ENCODE results near the gene PKP4. TPM values are rescaled to one million over a fixed set of nuclear protein-coding genes. Genes with fewer than 3 reads are reported as not detected.

PKP4 gene
- total RNA-seq, 2 experiments from 2014 or later: 39.2 to 58.4 TPM

- DNase-seq (no peak), ATAC-seq (no peak)
- ChIA-PET CTCF (no interaction called here), POLR2A (no interaction called here)
- Mint-ChIP-seq H3K27ac (no peak overlapping the region), H3K4me3 (no peak overlapping the region), H3K27me3 (no peaks in the 10 kb centered on the region), H3K9me3 (ENCODE audit: low read depth) (no peaks in the 10 kb centered on the region), H3K4me1 (peaks cover 17% of the 10 kb centered on the region), H3K36me3 (ENCODE audit: low read depth) (peaks cover 5% of the 10 kb centered on the region)
- intact Hi-C loops (cut with DNase I, micrococcal nuclease): no loop called here
Measured at GRCh38 chr2:158500333-158500732, 43.6 kb downstream of the PKP4 start.

GRCh38 chr2:158501301-158501700 lies 44.5 kb downstream of the PKP4 start:
- H3K4me3 Mint-ChIP-seq: no peak overlapping the region
- no peaks in the 10 kb centered on the region for H3K27me3 Mint-ChIP-seq
- POLR2A ChIA-PET: no interaction called here
- no peaks in the 10 kb centered on the region for H3K9me3 Mint-ChIP-seq (ENCODE audit: low read depth)
- peaks cover 16% of the 10 kb centered on the region for H3K4me1 Mint-ChIP-seq
- intact Hi-C loops (cut with DNase I, micrococcal nuclease): no loop called here
- H3K36me3 Mint-ChIP-seq (ENCODE audit: low read depth): peaks cover 4% of the 10 kb centered on the region
- DNase-seq (no peak), ATAC-seq (no peak)
- H3K27ac Mint-ChIP-seq: no peak overlapping the region
- CTCF ChIA-PET: no interaction called here

- no peak for ATAC-seq
Measured at GRCh38 chr2:158502974-158503373, 46.2 kb downstream of the PKP4 start.

GRCh38 chr2:158504088-158504487 lies 47.3 kb downstream of the PKP4 start:
- ChIA-PET POLR2A (no interaction called here), CTCF (no interaction called here)
- no peaks in the 10 kb centered on the region for H3K9me3 Mint-ChIP-seq (ENCODE audit: low read depth)
- H3K36me3 Mint-ChIP-seq (ENCODE audit: low read depth): no peaks in the 10 kb centered on the region
- peaks cover 14% of the 10 kb centered on the region for H3K4me1 Mint-ChIP-seq
- DNase-seq (no peak), ATAC-seq (no peak)
- H3K27me3 Mint-ChIP-seq: no peaks in the 10 kb centered on the region
- no peak overlapping the region for H3K27ac Mint-ChIP-seq
- H3K4me3 Mint-ChIP-seq: no peak overlapping the region
- intact Hi-C loops (cut with DNase I, micrococcal nuclease): no loop called here

More at GRCh38 chr2:158502974-158503373, 46.2 kb downstream of the PKP4 start:
- no peak for DNase-seq
- Mint-ChIP-seq H3K9me3 (ENCODE audit: low read depth) (no peaks in the 10 kb centered on the region), H3K4me1 (peaks cover 14% of the 10 kb centered on the region), H3K27ac (no peak overlapping the region), H3K27me3 (no peaks in the 10 kb centered on the region), H3K36me3 (ENCODE audit: low read depth) (no peaks in the 10 kb centered on the region), H3K4me3 (no peak overlapping the region)
- CTCF ChIA-PET: no interaction called here
- intact Hi-C loops (cut with DNase I, micrococcal nuclease): no loop called here
- POLR2A ChIA-PET: no interaction called here

DNA sequence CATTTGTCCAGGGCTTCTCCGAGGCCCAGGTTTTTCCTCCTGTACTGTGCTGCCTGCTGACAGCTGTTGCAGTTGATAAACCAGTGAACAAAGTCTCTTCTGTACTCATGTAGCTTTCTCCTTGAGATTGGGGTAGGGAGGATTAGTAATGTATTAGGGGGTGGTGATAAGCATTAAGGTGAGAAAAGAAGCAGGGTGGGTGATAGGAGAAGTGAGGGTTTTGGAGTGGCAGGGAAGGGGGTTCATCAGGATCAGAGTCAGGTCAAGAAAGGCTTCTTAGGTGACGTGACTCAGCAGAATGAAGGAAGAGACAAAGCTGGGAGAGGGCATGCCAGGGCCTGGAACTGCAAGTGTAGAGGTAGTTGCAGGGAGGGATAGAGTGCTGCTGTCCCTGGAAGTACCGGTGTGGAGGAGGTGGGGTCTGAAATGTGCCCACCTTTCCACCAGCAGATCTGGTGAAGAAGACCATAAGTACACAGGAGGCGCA lies 48.7 kb downstream of the PKP4 start:
- Mint-ChIP-seq H3K4me3 (no peak overlapping the region), H3K27ac (no peak overlapping the region), H3K4me1 (peaks cover 18% of the 10 kb centered on the region), H3K9me3 (ENCODE audit: low read depth) (no peaks in the 10 kb centered on the region), H3K27me3 (no peaks in the 10 kb centered on the region), H3K36me3 (ENCODE audit: low read depth) (no peaks in the 10 kb centered on the region)
- POLR2A ChIA-PET: no interaction called here
- intact Hi-C loops (cut with DNase I, micrococcal nuclease): loop anchor here in 1 of 2 experiments (5.0 kb wide), 1 partner anchor 313 kb away; no protein-coding TSS in a partner anchor
- CTCF ChIA-PET: interaction anchor here (0.6 to 1.2 kb wide), 3 partner anchors 10 to 855 kb away, joined by 3 read pairs; no protein-coding TSS in a partner anchor
- no peak for DNase-seq
- ATAC-seq: no peak

DNA sequence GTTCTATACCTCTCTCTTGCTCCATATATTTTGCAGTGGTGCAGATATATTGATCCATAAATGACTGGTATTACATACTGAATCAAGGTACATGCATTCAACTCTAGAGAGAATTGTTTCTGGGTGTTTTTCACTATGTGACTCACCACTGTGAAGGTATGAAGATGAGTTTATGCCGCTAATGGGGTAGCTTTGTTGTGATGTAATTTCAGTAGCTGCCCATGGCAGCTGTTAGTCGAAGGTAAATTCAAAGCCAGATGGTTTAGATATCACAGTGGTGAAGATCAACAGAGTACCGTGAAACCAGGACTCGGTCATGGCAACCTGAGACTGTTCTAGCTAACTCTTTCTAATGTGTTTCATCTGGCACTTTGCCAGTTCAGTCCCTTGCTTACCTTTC lies 50.4 kb downstream of the PKP4 start:
- no peaks in the 10 kb centered on the region for H3K9me3 Mint-ChIP-seq (ENCODE audit: low read depth)
- ATAC-seq (peak; percentile 89), DNase-seq (peak; percentile 36)
- CTCF ChIA-PET: interaction anchor here (0.6 to 0.7 kb wide), 2 partner anchors 25 to 726 kb away, joined by 3 read pairs; no protein-coding TSS in a partner anchor
- POLR2A ChIA-PET: no interaction called here
- H3K27ac Mint-ChIP-seq: no peak overlapping the region
- no peak overlapping the region for H3K4me3 Mint-ChIP-seq
- intact Hi-C loops (cut with DNase I, micrococcal nuclease): loop anchor here in 1 of 2 experiments (5.0 kb wide), 1 partner anchor 315 kb away; no protein-coding TSS in a partner anchor
- no peaks in the 10 kb centered on the region for H3K36me3 Mint-ChIP-seq (ENCODE audit: low read depth)
- H3K27me3 Mint-ChIP-seq: no peaks in the 10 kb centered on the region
- peaks cover 22% of the 10 kb centered on the region for H3K4me1 Mint-ChIP-seq

GRCh38 chr2:158507679-158508078 lies 50.9 kb downstream of the PKP4 start:
- intact Hi-C loops (cut with DNase I, micrococcal nuclease): loop anchor here in 1 of 2 experiments (5.0 kb wide), 1 partner anchor 315 kb away; no protein-coding TSS in a partner anchor

DNA sequence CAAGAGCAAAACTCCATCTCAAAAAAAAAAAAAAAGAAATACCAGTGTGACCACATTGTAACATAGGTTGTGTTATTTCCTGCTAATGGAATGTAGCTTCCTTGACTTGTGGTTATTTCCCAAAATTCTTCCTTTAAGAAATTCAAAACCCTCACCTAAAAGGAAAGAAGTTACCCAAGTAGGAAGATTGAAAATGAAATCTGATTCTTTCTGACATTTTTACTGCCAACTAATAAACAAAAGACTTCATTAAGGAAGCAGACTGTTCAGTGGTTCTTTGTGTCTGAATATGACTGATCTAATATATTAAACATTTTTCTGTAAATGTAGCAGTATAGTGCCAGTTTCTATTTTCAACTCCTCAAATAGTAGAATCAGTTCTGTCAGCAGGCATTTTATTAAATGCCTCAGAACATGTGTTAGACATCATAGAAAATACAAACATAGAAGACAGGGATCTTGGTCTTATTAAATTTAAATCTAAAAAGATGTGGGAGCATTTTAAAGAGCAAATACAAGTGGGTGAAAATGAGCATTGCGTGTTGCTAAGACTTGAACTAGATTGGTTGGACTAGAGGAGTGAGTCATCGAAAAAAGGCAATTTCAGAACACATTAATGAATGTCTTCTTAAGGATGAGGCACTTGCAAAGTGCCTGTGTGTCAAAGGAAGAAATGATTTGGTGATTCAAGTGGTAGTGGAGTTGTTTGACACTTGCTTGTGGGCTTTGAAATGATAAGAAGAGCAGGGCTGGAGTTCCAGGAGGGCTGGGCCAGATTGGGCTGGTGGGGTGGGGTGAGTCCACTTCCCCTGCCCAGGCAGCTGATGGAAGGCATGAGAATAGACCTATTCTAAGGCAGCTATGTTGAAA lies 53.4 kb downstream of the PKP4 start:
- ATAC-seq (peak; percentile 50), DNase-seq (peak; percentile 18)
- POLR2A ChIA-PET: no interaction called here
- H3K27me3 Mint-ChIP-seq: no peaks in the 10 kb centered on the region
- intact Hi-C loops (cut with DNase I, micrococcal nuclease): loop anchor here in 1 of 2 experiments (5.0 kb wide), 1 partner anchor 318 kb away; no protein-coding TSS in a partner anchor
- no peak overlapping the region for H3K4me3 Mint-ChIP-seq
- H3K27ac Mint-ChIP-seq: no peak overlapping the region
- CTCF ChIA-PET: interaction anchor here (1.0 kb wide), 1 partner anchor 52 kb away, joined by 3 read pairs; no protein-coding TSS in a partner anchor
- no peaks in the 10 kb centered on the region for H3K9me3 Mint-ChIP-seq (ENCODE audit: low read depth)
- no peaks in the 10 kb centered on the region for H3K36me3 Mint-ChIP-seq (ENCODE audit: low read depth)
- H3K4me1 Mint-ChIP-seq: peaks cover 22% of the 10 kb centered on the region

More at GRCh38 chr2:158507679-158508078, 50.9 kb downstream of the PKP4 start:
- Mint-ChIP-seq H3K36me3 (ENCODE audit: low read depth) (no peaks in the 10 kb centered on the region), H3K4me3 (no peak overlapping the region), H3K27ac (no peak overlapping the region), H3K9me3 (ENCODE audit: low read depth) (no peaks in the 10 kb centered on the region), H3K4me1 (peaks cover 22% of the 10 kb centered on the region), H3K27me3 (no peaks in the 10 kb centered on the region)
- ATAC-seq: no peak
- no peak for DNase-seq
- CTCF ChIA-PET: interaction anchor here (0.7 kb wide), 1 partner anchor 727 kb away, joined by 3 read pairs; no protein-coding TSS in a partner anchor
- POLR2A ChIA-PET: no interaction called here

GRCh38 chr2:158510887-158511286 lies 54.1 kb downstream of the PKP4 start:
- ChIA-PET CTCF (interaction anchor here (1.0 kb wide), 1 partner anchor 53 kb away, joined by 3 read pairs; no protein-coding TSS in a partner anchor), POLR2A (no interaction called here)
- H3K27ac Mint-ChIP-seq: no peak overlapping the region
- H3K4me1 Mint-ChIP-seq: peaks cover 22% of the 10 kb centered on the region
- H3K4me3 Mint-ChIP-seq: no peak overlapping the region
- intact Hi-C loops (cut with DNase I, micrococcal nuclease): no loop called here
- no peaks in the 10 kb centered on the region for H3K36me3 Mint-ChIP-seq (ENCODE audit: low read depth)
- ATAC-seq (no peak), DNase-seq (no peak)
- H3K9me3 Mint-ChIP-seq (ENCODE audit: low read depth): no peaks in the 10 kb centered on the region
- no peaks in the 10 kb centered on the region for H3K27me3 Mint-ChIP-seq

- ChIA-PET CTCF (interaction anchor here (1.4 kb wide), 1 partner anchor 56 kb away, joined by 3 read pairs; the partner anchor contains the start of gene CCDC148), POLR2A (no interaction called here)
- no peaks in the 10 kb centered on the region for H3K9me3 Mint-ChIP-seq (ENCODE audit: low read depth)
- peaks cover 21% of the 10 kb centered on the region for H3K4me1 Mint-ChIP-seq
- no peaks in the 10 kb centered on the region for H3K27me3 Mint-ChIP-seq
- H3K27ac Mint-ChIP-seq: no peak overlapping the region
- ATAC-seq (no peak), DNase-seq (no peak)
- H3K4me3 Mint-ChIP-seq: no peak overlapping the region
- intact Hi-C loops (cut with DNase I, micrococcal nuclease): no loop called here
- no peaks in the 10 kb centered on the region for H3K36me3 Mint-ChIP-seq (ENCODE audit: low read depth)
Measured at GRCh38 chr2:158511706-158512105, 55.0 kb downstream of the PKP4 start.

DNA sequence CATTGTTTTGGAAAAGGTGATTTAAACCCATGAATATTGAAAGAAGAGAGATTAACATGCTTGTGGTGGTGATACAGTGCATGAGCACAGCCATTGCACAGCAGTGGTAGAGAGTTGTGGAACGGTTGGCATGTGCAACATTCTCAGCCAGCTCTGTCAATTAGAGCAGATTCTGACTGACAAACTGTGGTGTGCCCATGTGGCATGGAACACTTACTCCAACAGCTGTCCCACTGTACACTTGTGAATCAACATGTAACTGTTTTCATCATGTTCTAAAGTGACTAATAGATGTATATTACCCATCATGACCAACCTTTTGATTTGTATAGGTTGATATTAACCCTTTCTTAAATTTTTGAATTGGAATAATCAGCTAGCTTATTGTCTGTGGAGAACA lies 55.6 kb downstream of the PKP4 start:
- no peak overlapping the region for H3K27ac Mint-ChIP-seq
- ATAC-seq (peak; percentile 25), DNase-seq (no peak)
- no peaks in the 10 kb centered on the region for H3K9me3 Mint-ChIP-seq (ENCODE audit: low read depth)
- peaks cover 15% of the 10 kb centered on the region for H3K4me1 Mint-ChIP-seq
- ChIA-PET CTCF (interaction anchor here (1.4 kb wide), 1 partner anchor 56 kb away, joined by 3 read pairs; the partner anchor contains the start of gene CCDC148), POLR2A (no interaction called here)
- no peaks in the 10 kb centered on the region for H3K36me3 Mint-ChIP-seq (ENCODE audit: low read depth)
- no peaks in the 10 kb centered on the region for H3K27me3 Mint-ChIP-seq
- intact Hi-C loops (cut with DNase I, micrococcal nuclease): no loop called here
- no peak overlapping the region for H3K4me3 Mint-ChIP-seq

DNA sequence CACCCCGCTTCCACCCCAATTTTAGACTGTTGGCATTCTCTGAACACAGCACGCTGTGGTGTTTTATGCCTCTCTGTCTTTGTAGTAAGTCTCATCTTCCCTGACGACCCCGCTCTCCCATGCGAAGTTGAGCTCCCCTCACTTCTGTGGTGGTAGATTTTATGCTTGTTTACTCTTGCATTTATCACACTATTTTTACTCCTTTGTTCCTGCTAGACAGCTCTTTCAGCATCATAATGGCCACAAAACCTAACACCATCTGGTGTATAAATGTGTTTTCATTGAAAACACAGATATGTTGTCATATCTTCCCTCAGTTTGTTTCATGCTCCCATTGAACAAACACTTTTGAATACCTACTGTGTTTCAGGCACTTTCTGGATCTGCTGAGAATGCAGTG lies 57.1 kb downstream of the PKP4 start:
- intact Hi-C loops (cut with DNase I, micrococcal nuclease): no loop called here

More for the DNA sequence above, 57.1 kb downstream of the PKP4 start:
- H3K27me3 Mint-ChIP-seq: no peaks in the 10 kb centered on the region
- no peak overlapping the region for H3K27ac Mint-ChIP-seq
- no peaks in the 10 kb centered on the region for H3K9me3 Mint-ChIP-seq (ENCODE audit: low read depth)
- no peaks in the 10 kb centered on the region for H3K36me3 Mint-ChIP-seq (ENCODE audit: low read depth)
- ATAC-seq: no peak
- no peak for DNase-seq
- ChIA-PET CTCF (no interaction called here), POLR2A (no interaction called here)
- peaks cover 10% of the 10 kb centered on the region for H3K4me1 Mint-ChIP-seq
- no peak overlapping the region for H3K4me3 Mint-ChIP-seq
